A673 (cell line): Measurements from ENCODE around the gene CMBL.
"Not testable (repeated sequence)": the region's sequence is repeated elsewhere in the genome, so short reads cannot be mapped to it uniquely, and the experiment has no call there.

ENCODE experiments used
- EZH2 ChIP-seq: fragments of 200-600 bp; sonication (generic); IDR thresholded peaks from 2 replicates; pipeline ENCODE4 v1.6.1; 2017; ENCODE audit warnings: borderline replicate concordance, low read depth, mild to moderate bottlenecking, mixed read lengths, antibody characterized with exemption, low read length; ENCODE audit not compliant: poor library complexity, severe bottlenecking
- TF ChIP-seq, protein P1 (sequence below): fragments of 300-800, 200-600 bp; sonication (generic); conservative IDR thresholded peaks from 2 replicates; pipeline ENCODE4 v1.5.1; 2017; ENCODE audit warnings: low read depth, mild to moderate bottlenecking, antibody characterized with exemption, low read length, moderate library complexity, mixed read lengths

DNA sequence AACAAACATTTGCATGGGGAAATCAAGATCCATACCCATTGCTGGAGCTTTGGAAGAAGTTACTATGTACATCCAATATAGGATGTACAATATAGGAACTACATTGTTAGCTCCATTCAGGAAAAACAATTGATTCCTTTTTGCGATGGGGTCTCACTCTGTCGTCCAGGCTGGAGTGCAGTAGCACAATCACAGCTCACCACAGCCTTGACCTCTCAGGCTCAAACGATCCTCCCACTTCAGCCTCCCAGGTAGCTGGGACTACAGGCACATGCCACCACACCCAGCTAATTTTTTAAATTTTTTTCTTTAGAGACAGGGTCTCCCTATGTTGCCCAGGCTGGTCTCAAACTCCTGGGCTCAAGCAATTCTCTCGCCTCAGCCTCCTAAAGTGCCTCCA is 60.5 kb downstream of the CMBL start:
- TF ChIP-seq, protein P1, sequence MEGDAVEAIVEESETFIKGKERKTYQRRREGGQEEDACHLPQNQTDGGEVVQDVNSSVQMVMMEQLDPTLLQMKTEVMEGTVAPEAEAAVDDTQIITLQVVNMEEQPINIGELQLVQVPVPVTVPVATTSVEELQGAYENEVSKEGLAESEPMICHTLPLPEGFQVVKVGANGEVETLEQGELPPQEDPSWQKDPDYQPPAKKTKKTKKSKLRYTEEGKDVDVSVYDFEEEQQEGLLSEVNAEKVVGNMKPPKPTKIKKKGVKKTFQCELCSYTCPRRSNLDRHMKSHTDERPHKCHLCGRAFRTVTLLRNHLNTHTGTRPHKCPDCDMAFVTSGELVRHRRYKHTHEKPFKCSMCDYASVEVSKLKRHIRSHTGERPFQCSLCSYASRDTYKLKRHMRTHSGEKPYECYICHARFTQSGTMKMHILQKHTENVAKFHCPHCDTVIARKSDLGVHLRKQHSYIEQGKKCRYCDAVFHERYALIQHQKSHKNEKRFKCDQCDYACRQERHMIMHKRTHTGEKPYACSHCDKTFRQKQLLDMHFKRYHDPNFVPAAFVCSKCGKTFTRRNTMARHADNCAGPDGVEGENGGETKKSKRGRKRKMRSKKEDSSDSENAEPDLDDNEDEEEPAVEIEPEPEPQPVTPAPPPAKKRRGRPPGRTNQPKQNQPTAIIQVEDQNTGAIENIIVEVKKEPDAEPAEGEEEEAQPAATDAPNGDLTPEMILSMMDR = not testable (repeated sequence)
- not testable (repeated sequence) for TF ChIP-seq EZH2
